Stimulated activated CD8-positive, alpha-beta memory T cell treated with anti-CD3 and anti-CD28 coated beads, Interleukin-2, amount 100 ng/mL, for 48 hours (primary cell): Measurements from ENCODE around the gene LY6G5C.

Source experiments
- DNase-seq, 2 donors: peaks; one replicate each; pipeline ENCODE4 v3.0.0-alpha.2; 2020; ENCODE audit warnings: low read depth in 2 of 2

LY6G5C gene

GRCh38 chr6:31662124-31662723 lies 18.6 kb downstream of the LY6G5C start:
- DNase-seq: no peak

- DNase-seq: no peak
These were observed 19.4 kb downstream of the LY6G5C start for GRCh38 chr6:31661262-31662123.

DNA sequence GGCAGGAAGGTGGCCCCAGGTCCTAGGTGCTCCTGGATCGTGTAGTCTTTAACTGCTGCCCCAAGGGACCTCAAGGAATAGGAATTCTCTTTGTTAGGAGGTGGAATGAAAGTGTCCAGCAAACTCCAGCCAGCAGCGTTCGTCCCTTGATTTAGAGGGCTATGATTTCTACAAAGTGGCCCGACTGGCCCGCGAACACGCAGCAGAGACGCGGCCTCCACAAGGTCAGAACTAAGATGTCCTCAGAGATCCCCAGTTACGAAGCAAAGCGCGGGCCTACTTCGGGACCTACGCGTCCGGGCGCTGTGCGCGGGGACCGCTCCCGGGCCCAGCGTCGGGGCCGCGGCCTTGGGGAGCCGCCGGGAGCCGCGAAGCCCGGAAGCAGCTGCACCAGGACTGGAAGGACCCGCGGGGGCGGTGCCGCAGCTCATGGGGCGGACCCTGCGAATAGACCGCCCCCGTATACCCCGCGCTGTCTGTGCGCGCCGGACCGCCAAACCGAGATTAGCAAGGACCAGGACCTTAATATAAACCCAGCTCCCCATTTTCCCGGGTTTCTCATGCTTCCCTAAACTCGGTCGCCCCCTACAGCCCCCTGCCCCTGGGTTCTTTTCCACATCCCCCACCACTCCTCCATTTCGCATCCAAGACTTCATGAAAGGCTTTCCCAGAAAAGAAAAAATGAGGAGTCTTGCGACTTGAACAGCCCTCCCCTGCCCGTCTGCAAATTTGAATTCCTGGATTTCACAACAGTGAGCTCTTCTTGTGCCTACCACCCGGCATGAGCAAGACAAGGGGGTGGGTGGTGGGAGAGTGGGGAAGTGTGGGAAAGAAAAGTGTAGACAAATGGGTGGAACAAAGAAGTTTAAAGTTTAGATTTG lies 20.2 kb downstream of the LY6G5C start, which contains the start of gene C6orf47:
Gene C6orf47, minus strand, starts transcription at position 398 of the 881 bp plus-strand sequence. CDS start 831 bp downstream, outside the sequence.
- peak; percentile 75 to 81 for DNase-seq

- DNase-seq: peak in 1 of 2 donors; percentile 23
These were observed 21.1 kb downstream of the LY6G5C start for GRCh38 chr6:31659649-31660380.

DNA sequence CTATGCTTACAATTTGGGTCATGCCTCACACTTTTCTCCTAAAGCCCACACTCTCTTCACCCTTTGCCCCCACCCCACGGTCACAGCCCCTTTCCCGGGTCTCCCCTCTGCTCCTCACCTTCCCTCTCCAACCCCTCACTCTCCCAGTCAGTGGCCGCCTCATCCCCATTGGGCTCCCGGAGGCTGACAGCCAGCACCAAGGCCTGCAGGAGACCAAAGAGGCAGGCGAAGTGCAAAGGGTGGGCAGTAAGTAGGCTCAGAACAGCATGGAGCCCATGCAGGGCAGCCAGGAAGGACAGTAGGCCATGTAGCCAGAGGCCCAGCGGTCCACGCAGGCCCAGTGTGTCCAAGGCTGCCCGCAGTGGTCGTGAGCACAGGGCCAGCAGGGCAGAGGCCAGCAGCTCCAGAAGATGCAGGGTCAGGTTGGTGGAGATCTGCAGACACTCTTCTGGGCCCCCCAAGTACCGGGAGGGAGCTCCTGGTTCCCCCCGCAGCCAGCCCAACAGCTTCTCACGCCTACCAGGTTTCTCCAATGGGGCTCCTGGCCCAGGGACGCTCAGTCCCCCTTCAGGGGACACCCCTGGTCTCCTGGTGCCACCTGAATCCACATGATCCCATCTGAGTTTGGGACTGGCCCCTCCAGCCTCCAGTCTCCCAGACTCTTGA lies 21.8 kb downstream of the LY6G5C start:
- DNase-seq: no peak

GRCh38 chr6:31658158-31658688 lies 22.6 kb downstream of the LY6G5C start:
- DNase-seq: no peak

DNA sequence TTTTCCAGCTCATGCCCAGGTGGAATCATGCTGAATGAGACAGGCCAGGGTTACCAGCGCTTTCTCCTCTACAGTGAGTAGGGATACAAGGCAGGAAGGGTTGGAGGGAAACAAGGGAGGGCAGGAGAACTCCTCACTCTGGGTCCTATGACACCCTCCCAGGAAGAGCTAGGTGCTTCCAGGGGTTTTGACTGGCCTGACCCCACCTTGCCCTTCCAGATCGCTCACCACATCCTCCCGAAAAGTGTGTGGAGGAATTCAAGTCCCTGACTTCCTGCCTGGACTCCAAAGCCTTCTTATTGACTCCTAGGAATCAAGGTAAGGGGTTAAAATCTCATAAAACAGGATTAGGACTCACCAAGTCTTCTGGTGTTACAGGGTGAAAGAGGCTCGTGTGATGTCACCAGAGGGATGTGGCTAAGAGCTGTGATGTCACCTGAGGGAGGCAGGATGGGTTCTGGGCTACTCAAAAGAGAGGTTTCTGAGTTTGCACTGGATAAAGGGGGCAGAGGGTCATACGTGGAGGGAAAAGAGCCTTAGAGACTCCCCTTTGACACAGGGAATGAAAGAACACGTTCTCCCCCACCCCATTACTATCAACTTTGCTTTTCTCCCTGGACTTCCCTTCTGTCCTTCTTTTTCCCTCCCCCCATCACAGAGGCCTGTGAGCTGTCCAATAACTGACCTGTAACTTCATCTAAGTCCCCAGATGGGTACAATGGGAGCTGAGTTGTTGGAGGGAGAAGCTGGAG lies 23.3 kb downstream of the LY6G5C start:
- no peak for DNase-seq

- no peak for DNase-seq
These were observed 25.3 kb downstream of the LY6G5C start, which contains the start of gene APOM for GRCh38 chr6:31655349-31656237. APOM (plus strand) TSS chr6:31655894; CDS start chr6:31655967, 73 bp downstream.

GRCh38 chr6:31654574-31655348 lies 26.1 kb downstream of the LY6G5C start:
- DNase-seq: no peak

DNA sequence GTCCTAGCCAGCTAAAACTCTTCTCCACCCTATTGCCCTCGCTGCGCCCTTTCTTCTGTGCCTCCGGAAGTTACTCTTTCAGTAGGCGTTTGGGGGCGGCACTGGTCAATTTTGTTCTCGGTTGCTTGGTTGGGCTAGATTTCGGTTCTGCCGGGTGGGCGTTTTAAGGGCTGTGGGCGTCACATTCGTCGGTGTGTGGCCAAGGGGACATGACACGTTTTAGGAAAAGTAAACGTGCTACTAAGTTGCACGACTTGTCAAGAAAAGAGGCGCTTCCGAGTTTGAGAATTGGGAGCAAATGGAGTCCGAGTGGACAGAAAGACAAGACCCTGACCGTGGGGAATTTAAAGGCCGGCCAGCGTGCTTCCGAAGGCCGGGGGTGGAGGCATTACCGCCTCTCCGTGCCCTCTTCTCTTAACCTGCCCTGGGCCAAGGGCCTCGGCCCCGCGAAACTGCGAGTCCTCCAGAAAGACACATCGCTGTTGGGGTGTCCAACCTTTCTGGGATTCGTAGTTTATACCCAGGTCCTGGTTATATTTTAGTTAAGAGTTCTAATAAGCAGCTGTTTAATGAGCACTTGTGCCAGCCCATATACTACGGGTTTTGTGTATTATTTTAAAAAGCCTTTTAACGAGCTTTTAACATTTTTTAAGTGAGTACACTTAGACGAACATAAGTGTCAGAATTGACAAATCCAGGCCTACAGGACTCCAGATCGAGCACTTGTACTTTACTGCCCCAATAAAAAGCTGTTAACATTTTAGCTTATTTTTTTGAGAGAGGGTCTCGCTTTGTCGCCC lies 27.7 kb downstream of the LY6G5C start:
- DNase-seq: peak; percentile 76 to 82

GRCh38 chr6:31651602-31652191 lies 29.2 kb downstream of the LY6G5C start:
- no peak for DNase-seq

DNA sequence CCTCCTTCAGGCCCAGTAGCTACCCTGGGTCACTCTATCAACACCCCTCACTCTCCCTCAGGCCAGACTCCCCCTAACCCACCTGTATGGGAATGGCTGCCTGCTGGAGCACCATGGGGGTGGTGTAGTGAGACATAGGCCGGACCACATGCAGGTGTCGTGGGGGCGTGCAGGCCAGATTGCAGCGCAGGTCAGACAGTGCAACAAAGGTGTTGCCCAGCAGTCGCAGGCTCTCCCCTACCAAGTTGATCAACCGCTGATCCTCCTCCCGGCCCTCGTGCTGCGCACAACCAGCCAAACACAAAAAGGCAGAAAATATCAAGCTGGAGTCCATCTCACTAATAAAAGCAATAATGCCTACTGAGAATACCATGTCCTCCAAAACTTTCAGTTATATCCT lies 35.5 kb downstream of the LY6G5C start:
- no peak for DNase-seq

GRCh38 chr6:31643818-31644454 lies 36.9 kb downstream of the LY6G5C start:
- no peak for DNase-seq

DNA sequence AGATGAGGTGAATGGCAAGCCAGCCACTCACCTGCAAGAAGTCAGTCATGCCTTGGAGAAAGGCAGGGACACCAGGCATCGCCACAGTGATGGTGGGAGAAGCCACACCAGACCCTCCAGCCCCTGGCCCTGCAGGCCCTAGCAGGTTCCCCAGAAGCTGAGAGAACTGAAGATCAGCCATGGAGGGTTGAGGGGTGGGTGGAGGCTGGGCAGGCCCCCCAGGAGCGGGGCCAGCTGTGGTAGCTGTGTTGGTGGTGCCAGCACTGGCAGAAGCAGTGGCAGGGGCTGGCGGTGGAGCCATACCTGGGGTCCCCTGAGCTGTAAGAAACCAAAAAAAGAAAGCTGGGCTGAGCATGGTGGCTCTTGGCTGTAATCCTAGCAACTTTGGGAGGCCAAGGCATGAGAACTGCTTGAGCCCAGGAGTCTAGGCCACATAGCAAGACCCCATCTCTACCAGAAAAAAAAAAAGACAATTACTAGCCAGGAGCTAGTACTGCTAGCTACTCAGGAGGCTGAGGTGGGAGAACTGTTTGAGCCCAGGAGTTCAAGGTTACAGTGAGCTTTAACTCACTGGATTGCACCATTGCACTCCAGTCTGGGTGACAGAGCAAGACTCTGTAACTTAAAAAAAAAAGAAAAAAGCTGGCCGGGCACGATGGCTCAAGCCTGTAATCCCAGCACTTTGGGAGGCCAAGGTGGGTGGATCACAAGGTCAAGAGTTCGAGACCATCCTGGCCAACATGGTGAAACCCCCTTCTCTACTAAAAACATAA lies 37.9 kb downstream of the LY6G5C start:
- no peak for DNase-seq

DNA sequence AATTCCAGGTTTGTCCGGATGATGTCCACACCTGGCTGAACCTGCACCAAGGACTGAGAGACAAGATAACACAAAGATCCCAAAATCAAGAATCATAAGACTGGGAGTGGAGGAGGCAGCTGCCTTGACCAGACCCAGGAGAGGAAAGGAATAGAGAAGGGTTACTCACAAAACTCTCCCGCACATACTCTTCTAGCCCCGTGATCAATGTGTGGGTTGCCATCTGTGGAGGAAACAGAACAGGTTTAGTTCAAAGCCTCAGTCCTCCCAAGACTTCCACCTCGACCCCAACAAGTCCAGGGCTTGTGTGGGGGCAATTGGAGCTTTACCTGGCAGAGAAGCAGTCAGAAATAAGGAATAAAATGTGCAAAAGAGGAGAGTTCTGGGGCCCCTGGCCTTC lies 39.5 kb downstream of the LY6G5C start:
- DNase-seq: no peak
